IPS-18a (cell line): ENCODE data around the gene SREBF1.

ENCODE experiments used
- H3K27ac ChIP-seq: one replicate; pipeline ENCODE4 v1.5.1; 2013; ENCODE audit warnings: low read length
- H3K27me3 ChIP-seq: one replicate; pipeline ENCODE4 v1.6.1; 2013; ENCODE audit warnings: mild to moderate bottlenecking, low read length; ENCODE audit not compliant: control insufficient read depth, insufficient read depth
- H3K36me3 ChIP-seq: one replicate; pipeline ENCODE4 v1.6.1; 2013; ENCODE audit warnings: low read depth, low read length; ENCODE audit not compliant: control insufficient read depth
- H3K4me1 ChIP-seq: one replicate; pipeline ENCODE4 v1.6.1; 2013; ENCODE audit warnings: low read depth, low read length; ENCODE audit not compliant: control insufficient read depth
- H3K4me3 ChIP-seq: one replicate; pipeline ENCODE4 v1.5.1; 2013; ENCODE audit warnings: low read length
- H3K9ac ChIP-seq: one replicate; pipeline ENCODE4 v1.6.1; 2013; ENCODE audit warnings: mild to moderate bottlenecking, low read length, moderate library complexity
- H3K9me3 ChIP-seq: one replicate; pipeline ENCODE4 v1.6.1; 2013; ENCODE audit warnings: low read depth, low read length; ENCODE audit not compliant: control insufficient read depth

SREBF1 gene

DNA sequence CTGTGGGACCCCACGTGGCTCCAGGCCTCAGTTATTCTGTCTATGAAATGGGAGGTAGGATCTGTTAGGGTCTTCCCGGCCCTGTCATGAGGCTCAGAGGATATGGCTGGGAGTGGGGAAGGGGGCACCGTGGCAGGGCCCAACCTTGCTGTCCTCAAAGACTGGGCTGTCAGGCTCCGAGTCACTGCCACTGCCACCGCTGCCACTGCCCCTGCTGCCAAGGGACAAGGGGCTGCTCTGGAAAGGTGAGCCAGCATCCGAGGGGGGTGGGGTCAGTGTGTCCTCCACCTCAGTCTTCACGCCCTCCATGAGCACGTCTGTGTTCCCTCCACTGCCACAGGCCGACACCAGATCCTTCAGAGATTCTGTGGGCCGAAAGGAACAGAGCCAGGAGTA lies 19.2 kb downstream of the SREBF1 start:
- H3K9me3 ChIP-seq, result no peaks in the 10 kb centered on the region
- peaks cover 9% of the 10 kb centered on the region for H3K4me1 ChIP-seq
- H3K4me3 ChIP-seq, result no peak overlapping the region
- peaks cover 47% of the 10 kb centered on the region for H3K36me3 ChIP-seq
- H3K27me3 ChIP-seq, result no peaks in the 10 kb centered on the region
- H3K9ac ChIP-seq, result no peak overlapping the region
- no peak overlapping the region for H3K27ac ChIP-seq

DNA sequence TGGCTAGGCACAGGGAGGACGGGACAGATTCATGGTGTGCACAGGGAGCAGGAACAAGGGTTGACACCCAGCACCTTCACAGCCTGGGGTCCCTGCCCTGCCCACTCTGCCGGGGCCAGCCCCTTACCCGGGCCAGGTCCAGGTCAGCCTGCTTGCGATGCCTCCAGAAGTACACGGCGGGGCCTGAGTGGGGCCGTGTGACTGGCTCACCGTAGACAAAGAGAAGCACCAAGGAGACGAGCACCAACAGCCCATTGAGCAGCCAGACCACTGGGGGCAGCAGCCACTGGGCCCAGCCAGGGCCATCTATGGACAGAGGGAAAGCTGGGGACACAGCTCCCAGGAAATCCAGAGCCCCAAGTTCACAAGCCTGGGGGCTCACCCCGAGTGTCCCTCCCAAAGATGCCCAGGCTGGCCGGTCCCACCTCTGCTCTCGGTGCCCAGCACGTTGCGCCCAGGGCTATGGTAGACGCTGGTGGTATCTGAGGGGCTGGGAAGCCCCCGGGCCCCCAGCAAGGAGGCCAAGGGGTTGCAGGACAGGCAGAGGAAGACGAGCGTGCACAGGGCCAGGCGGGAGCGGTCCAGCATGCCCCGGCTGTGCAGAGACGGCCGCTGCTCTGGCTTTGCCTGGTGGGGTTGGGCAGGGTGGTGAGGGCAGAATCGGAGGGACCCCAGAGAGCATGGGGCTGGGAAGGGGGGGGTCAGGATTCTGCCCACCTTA lies 19.8 kb downstream of the SREBF1 start:
- H3K36me3 ChIP-seq, result peaks cover 47% of the 10 kb centered on the region
- no peak overlapping the region for H3K9ac ChIP-seq

GRCh38 chr17:17816240-17816814 lies 20.5 kb downstream of the SREBF1 start:
- Histone ChIP-seq H3K4me1 (peaks cover 10% of the 10 kb centered on the region), H3K27me3 (no peaks in the 10 kb centered on the region), H3K9ac (no peak overlapping the region), H3K36me3 (peaks cover 47% of the 10 kb centered on the region), H3K9me3 (no peaks in the 10 kb centered on the region), H3K27ac (no peak overlapping the region), H3K4me3 (no peak overlapping the region)

More for the DNA sequence above, 19.8 kb downstream of the SREBF1 start:
- Histone ChIP-seq H3K27me3 (no peaks in the 10 kb centered on the region), H3K27ac (no peak overlapping the region), H3K4me1 (peaks cover 7% of the 10 kb centered on the region), H3K9me3 (no peaks in the 10 kb centered on the region), H3K4me3 (no peak overlapping the region)

GRCh38 chr17:17815436-17816200 lies 21.2 kb downstream of the SREBF1 start:
- no peak overlapping the region for H3K27ac ChIP-seq

DNA sequence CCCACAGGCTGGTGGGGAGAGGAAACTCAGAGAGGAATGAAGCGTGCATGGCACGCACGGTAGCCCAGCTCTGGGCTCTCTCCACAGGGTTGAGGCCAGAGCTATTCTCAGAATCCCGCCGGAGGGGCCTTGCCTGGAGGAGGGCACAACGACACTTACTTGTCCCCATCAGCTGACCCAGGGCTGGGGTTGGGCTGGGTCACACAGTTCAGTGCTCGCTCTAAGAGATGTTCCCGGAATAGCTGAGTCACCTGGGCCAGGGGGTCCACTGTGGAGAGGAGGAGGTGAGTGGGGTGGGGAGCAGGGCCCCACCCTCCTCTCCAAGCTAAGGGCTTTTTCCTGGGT lies 21.8 kb downstream of the SREBF1 start:
- peaks cover 14% of the 10 kb centered on the region for H3K4me1 ChIP-seq
- no peaks in the 10 kb centered on the region for H3K9me3 ChIP-seq
- peaks cover 47% of the 10 kb centered on the region for H3K36me3 ChIP-seq
- no peak overlapping the region for H3K4me3 ChIP-seq
- H3K27ac ChIP-seq, result no peak overlapping the region
- no peak overlapping the region for H3K9ac ChIP-seq
- H3K27me3 ChIP-seq, result peaks cover 8% of the 10 kb centered on the region

More at GRCh38 chr17:17815436-17816200, 21.2 kb downstream of the SREBF1 start:
- Histone ChIP-seq H3K9me3 (no peaks in the 10 kb centered on the region), H3K4me3 (no peak overlapping the region), H3K4me1 (peaks cover 11% of the 10 kb centered on the region), H3K9ac (no peak overlapping the region), H3K27me3 (peaks cover 3% of the 10 kb centered on the region), H3K36me3 (peaks cover 47% of the 10 kb centered on the region)

DNA sequence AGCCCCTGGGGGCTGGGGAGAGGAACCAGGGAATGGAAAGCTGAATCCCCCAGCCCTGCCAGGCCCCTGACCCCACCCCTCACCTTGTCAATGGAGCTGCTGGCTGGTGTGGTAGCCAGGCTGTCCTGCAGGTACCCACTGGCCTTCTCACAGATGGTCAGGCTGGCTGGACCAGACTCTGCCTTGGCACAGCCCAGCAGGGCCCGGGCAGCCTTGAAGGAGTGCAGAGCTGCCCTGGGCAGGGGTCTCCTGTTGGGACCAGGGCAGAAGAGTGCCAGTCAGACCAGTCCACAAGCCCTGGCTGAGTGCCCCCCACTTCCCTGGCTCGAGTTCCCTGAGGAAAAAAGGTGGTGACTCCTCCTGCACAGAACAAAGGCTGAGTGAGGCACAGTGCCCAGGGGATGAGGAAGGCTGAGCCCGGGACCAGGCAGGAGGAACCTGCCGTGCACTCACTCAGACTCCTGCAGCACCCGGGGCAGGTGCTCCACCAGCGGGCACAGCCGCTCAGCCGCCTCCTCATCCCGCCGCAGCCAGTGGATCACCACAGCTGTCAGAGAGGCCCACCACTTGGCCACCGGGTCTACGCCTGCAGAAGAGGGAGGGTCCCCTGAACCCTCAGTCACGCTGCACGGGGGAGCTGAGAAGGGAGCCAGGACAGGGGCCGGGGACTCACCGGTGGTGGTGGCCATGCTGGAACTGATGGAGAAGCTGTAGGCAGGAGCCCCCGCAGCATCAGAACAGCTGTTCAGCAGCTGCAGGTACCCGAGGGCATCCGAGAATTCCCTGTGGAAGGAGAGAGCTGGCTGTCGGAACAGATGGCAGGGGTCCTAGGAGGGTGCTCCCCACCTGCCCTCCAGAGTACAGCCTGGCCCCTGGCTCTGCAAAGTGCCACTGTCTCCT lies 22.4 kb downstream of the SREBF1 start:
- H3K36me3 ChIP-seq, result peaks cover 47% of the 10 kb centered on the region
- peaks cover 14% of the 10 kb centered on the region for H3K4me1 ChIP-seq
- no peak overlapping the region for H3K9ac ChIP-seq
- H3K4me3 ChIP-seq, result no peak overlapping the region
- no peaks in the 10 kb centered on the region for H3K9me3 ChIP-seq
- no peak overlapping the region for H3K27ac ChIP-seq
- H3K27me3 ChIP-seq, result peaks cover 8% of the 10 kb centered on the region

DNA sequence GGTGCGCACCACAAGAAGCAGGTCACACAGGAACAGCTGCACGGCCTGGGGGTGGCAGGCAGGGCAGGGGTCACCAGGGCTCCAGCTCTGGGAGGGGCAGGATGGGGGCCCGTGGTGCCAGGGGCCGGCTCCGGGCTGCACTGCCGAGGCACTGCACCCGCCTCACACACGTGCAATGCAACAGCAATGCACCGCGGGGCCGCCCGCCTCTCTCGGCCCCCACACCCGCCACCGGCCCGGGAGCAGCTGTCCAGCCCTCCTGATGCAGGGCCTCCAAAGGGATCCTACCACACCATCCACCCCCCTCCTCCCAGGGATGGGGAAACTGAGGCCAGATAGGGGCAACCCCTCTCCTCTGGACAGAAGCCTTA lies 23.1 kb downstream of the SREBF1 start:
- Histone ChIP-seq H3K4me3 (no peak overlapping the region), H3K27me3 (peaks cover 15% of the 10 kb centered on the region), H3K36me3 (peaks cover 40% of the 10 kb centered on the region), H3K9me3 (no peaks in the 10 kb centered on the region), H3K27ac (no peak overlapping the region), H3K9ac (no peak overlapping the region), H3K4me1 (peaks cover 14% of the 10 kb centered on the region)

GRCh38 chr17:17813055-17813724 lies 23.6 kb downstream of the SREBF1 start:
- Histone ChIP-seq H3K36me3 (peaks cover 38% of the 10 kb centered on the region), H3K27me3 (peaks cover 19% of the 10 kb centered on the region), H3K4me1 (peaks cover 14% of the 10 kb centered on the region), H3K4me3 (no peak overlapping the region), H3K27ac (no peak overlapping the region), H3K9me3 (no peaks in the 10 kb centered on the region), H3K9ac (no peak overlapping the region)

DNA sequence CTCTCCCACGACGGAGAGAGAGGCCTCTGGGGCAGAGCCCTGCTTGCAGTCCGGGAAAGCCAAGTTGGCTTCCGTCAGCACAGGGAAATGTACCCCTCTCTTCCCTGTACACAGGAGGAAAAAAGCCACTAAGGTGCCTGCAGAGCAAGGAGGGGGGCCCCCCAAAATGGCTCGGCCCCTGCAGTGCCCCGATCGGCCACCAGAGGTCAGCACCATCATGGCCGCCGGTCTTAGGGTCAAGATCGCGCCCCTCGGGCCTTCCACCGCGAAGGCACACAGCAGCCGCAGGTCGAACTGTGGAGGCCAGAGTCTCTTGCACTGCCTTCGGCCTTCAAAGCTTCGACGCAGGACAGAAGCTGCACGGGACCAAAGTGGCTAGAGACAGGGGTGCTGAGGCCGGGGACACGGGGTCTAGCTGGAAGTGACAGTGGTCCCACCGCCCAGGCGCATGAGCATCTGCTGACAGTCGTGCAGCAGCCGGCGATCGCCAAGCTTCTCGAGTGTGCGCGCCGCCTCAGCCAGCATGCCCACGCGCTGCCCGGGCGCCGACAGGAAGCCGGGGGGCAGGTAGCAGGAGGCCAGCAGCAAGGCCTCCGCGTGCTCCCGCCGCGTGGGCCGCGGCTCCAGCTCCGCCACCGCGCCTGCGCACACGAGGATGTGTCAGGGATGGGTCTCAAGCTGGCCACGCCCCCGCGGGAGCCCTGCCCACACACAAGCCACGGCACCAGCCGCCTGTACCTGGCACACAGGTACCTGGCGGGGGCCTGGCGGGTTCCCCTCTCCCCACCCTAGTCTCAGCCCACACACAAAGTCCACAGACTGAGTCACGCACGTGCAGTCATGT lies 24.4 kb downstream of the SREBF1 start:
- Histone ChIP-seq H3K36me3 (peaks cover 34% of the 10 kb centered on the region), H3K27me3 (peaks cover 19% of the 10 kb centered on the region), H3K9me3 (no peaks in the 10 kb centered on the region), H3K4me1 (peaks cover 11% of the 10 kb centered on the region), H3K27ac (no peak overlapping the region), H3K9ac (no peak overlapping the region), H3K4me3 (no peak overlapping the region)

GRCh38 chr17:17811381-17812210 lies 25.2 kb downstream of the SREBF1 start:
- Histone ChIP-seq H3K9ac (no peak overlapping the region), H3K9me3 (no peaks in the 10 kb centered on the region), H3K27me3 (peaks cover 19% of the 10 kb centered on the region), H3K27ac (no peak overlapping the region), H3K36me3 (peaks cover 27% of the 10 kb centered on the region), H3K4me3 (no peak overlapping the region), H3K4me1 (peaks cover 11% of the 10 kb centered on the region)
